Measurements from ENCODE around the gene PRKG1. TPM values are rescaled to one million over a fixed set of nuclear protein-coding genes. Genes with fewer than 3 reads are reported as not detected.

The PRKG1 gene
- total and polyA plus RNA-seq, 8 donors, result 1.2 to 9.6 (median 2.9) TPM

DNA sequence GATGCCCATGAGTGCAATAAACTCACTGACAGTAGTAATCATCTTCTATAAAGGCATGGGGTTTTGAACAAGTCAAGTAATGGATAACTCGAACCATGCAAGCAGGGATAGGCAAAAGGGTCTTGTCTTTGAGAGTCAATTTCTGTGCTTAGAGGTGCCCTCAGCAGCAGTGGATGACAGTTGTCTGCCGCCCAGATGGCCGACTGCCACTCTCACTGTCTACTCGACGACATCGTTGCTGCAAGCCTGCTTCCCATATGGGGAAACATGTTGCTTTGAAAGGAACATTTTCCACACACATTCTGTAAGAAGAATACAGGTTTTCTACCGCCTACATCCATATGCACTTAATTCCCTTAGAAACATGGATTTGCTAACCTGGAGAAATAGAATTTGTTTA, 1003.5 kb downstream of the PRKG1 start:
- Histone ChIP-seq H3K4me3 (no peak overlapping the region), H3K36me3 (no peaks in the 10 kb centered on the region), H3K4me1 (no peaks in the 10 kb centered on the region), H3K9me3 (no peaks in the 10 kb centered on the region), H3K27me3 (no peaks in the 10 kb centered on the region), H3K27ac (no peak overlapping the region)
- ATAC-seq, result no peak
- 86 to 91% methylated on average over 7 of the region's 7 CpGs for WGBS, 2 donors
- intact Hi-C loops (cut with DNase I), result no loop called here
- TF ChIP-seq, protein P1, sequence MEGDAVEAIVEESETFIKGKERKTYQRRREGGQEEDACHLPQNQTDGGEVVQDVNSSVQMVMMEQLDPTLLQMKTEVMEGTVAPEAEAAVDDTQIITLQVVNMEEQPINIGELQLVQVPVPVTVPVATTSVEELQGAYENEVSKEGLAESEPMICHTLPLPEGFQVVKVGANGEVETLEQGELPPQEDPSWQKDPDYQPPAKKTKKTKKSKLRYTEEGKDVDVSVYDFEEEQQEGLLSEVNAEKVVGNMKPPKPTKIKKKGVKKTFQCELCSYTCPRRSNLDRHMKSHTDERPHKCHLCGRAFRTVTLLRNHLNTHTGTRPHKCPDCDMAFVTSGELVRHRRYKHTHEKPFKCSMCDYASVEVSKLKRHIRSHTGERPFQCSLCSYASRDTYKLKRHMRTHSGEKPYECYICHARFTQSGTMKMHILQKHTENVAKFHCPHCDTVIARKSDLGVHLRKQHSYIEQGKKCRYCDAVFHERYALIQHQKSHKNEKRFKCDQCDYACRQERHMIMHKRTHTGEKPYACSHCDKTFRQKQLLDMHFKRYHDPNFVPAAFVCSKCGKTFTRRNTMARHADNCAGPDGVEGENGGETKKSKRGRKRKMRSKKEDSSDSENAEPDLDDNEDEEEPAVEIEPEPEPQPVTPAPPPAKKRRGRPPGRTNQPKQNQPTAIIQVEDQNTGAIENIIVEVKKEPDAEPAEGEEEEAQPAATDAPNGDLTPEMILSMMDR (IDR thresholded peaks at IDR 0.05), result no peak
- DNase-seq, result no peak
- no peak for FAIRE-seq

DNA sequence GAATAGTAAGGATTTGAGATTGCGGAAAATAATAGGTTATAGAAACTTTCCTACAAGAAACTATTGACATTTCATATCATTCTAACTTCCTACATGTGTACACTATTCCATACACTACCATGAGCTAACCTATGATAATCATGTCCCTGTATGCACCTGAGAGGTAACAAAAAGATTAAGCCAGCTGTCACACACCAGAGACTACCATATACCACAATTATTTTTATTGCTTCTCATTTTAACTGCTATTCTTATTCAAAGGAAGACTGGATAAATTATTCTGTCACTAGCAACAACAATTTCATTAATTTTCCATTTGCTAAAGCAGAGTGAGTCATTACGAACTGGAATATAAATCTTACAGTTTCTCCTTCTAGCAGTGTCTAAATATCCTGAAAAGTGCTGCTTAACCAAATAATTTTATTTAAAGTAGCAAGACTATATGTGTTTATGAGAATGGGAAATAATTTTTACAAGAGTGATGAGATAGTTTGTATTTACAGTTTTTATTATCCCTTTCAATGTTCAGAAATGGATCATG, 1004.2 kb downstream of the PRKG1 start:
- Histone ChIP-seq H3K27me3 (no peaks in the 10 kb centered on the region), H3K27ac (no peak overlapping the region), H3K36me3 (no peaks in the 10 kb centered on the region), H3K4me3 (no peak overlapping the region), H3K4me1 (no peaks in the 10 kb centered on the region), H3K9me3 (no peaks in the 10 kb centered on the region)
- 90 to 95% methylated on average over 2 of the region's 2 CpGs for WGBS, 2 donors
- FAIRE-seq (no peak), DNase-seq (no peak), ATAC-seq (no peak)
- intact Hi-C loops (cut with DNase I), result no loop called here
- TF ChIP-seq, protein P1 (IDR thresholded peaks at IDR 0.05), result no peak

- no peaks in the 10 kb centered on the region for H3K9me3 ChIP-seq
- intact Hi-C loops (cut with DNase I), result no loop called here
- H3K27me3 ChIP-seq, result no peaks in the 10 kb centered on the region
- H3K36me3 ChIP-seq, result no peaks in the 10 kb centered on the region
- no peaks in the 10 kb centered on the region for H3K4me1 ChIP-seq
- 88 to 97% methylated on average over 1 of the region's 1 CpG for WGBS, 2 donors
- TF ChIP-seq, protein P1 (IDR thresholded peaks at IDR 0.05), result no peak
- FAIRE-seq (no peak), ATAC-seq (no peak), DNase-seq (no peak)
- no peak overlapping the region for H3K27ac ChIP-seq
- no peak overlapping the region for H3K4me3 ChIP-seq
Observed at GRCh38 chr10:52082307-52082706, 1008.0 kb downstream of the PRKG1 start.

DNA sequence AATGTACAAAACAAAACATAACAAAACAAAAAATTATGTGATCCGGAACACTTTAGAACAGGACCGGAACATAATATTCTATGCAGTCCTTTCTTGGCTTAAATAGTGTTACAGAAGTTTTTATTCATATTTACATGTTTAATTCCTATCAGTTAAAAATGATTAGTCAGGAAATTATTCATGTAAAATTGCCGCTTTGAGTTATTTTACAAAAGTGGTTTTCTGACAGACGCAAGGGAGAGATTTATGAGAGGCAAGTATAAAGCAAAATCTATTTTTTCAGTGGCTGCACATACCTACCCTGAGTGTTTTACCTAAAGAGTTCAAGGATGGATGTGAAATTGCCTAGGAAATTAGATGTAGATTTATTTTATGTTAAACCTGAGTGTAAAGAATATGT, 1009.1 kb downstream of the PRKG1 start:
- no peak overlapping the region for H3K27ac ChIP-seq
- H3K27me3 ChIP-seq, result no peaks in the 10 kb centered on the region
- WGBS, 2 donors, result 82 to 93% methylated on average over 4 of the region's 4 CpGs
- TF ChIP-seq, protein P1 (IDR thresholded peaks at IDR 0.05), result no peak
- DNase-seq, result no peak
- no peaks in the 10 kb centered on the region for H3K9me3 ChIP-seq
- H3K4me1 ChIP-seq, result no peaks in the 10 kb centered on the region
- intact Hi-C loops (cut with DNase I), result no loop called here
- H3K36me3 ChIP-seq, result no peaks in the 10 kb centered on the region
- ATAC-seq, result no peak
- no peak overlapping the region for H3K4me3 ChIP-seq
- no peak for FAIRE-seq

DNA sequence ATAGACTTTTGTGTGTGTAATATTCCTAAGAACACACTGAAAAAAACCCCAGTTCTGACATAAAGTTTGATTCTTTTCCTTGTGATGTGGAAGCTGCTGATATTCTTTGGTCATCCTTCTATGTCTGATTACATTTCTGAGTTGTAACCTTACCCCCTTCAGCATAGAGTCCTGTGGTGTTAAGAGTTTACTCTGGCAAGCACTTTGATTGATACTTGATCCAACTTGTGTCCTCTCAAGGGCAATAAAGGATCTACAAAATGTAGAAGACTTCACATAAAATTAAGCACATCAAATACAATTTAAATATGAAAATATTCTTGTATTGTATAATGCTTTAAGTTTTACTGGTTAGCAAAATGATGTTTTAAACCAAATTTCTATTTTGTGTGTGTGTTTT, 1018.1 kb downstream of the PRKG1 start:
- no peaks in the 10 kb centered on the region for H3K9me3 ChIP-seq
- DNase-seq (no peak), FAIRE-seq (no peak), ATAC-seq (no peak)
- TF ChIP-seq, protein P1 (IDR thresholded peaks at IDR 0.05), result no peak
- no peak overlapping the region for H3K4me3 ChIP-seq
- H3K36me3 ChIP-seq, result no peaks in the 10 kb centered on the region
- H3K27me3 ChIP-seq, result no peaks in the 10 kb centered on the region
- intact Hi-C loops (cut with DNase I), result no loop called here
- no peak overlapping the region for H3K27ac ChIP-seq
- H3K4me1 ChIP-seq, result no peaks in the 10 kb centered on the region
